ENCODE data around the gene AQP2.

DNA sequence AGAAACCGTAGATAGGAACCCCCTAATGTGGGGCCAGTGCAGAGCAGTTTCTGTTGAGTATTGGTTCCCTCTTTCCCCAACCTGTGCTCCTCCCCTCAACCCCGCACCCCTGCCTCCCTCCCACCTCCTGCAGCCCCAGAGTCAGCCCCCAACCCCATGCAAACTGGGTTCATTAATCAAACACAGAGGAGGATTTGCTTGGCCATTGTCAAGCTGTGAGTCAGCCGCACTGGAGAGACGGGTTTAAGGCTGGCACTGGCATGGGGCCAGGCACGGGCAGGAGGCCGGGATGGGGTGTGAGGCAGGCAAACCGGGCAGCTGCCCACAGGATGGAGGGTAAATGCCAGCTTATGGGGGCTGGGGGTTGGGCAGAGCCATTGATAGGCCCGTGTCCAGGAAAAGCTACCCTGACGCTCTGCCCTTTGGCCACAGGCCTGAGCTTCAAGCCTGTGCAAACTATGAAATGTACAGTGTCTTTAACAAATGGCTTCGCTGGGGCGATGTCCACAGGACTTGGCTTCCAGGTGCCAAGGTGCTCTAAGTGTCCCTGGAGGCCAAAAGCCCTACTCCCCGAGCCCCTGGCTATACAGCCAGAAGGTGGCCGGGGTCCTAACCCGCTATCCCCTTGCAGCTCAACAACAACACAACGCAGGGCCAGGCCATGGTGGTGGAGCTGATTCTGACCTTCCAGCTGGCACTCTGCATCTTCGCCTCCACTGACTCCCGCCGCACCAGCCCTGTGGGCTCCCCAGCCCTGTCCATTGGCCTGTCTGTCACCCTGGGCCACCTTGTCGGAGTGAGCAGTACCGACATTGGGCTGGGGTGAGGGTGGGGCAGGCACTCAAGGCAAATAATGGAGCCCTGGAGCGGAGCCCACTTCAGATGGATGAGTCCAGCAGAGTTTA is 12.6 kb downstream of the AQP2 start:
- no peak for TF ChIP-seq GATA2 (IDR thresholded peaks at IDR 0.05; ENCODE audit: low read depth, low read length)
- TF ChIP-seq GATA3 (IDR thresholded peaks at IDR 0.05; ENCODE audit: low read depth, low read length), result no peak
